IMR-90 (cell line): ENCODE measurements around the gene ENPP6. TPM values are rescaled to one million over a fixed set of nuclear protein-coding genes. Genes with fewer than 3 reads are reported as not detected.

Source experiments
- ATAC-seq: fragments of 200-7000 bp; cut with Tn5 transposase; 2 replicates; pipeline ENCODE4 v1.9.1; 2020; ENCODE audit warnings: low read depth, mild to moderate bottlenecking, moderate library complexity
- BruUV-seq: library from RNA; stranded (reverse); fragments of 400-500 nt; replicated peaks from 2 replicates; lab custom pipeline; 2021; lab: Mats Ljungman, UMichigan
- CTCF ChIA-PET: fragments of 300-600 bp; formaldehyde crosslinking; extraction: SDS; loops from one replicate; lab custom pipeline; 2021; ENCODE audit warnings: antibody characterized with exemption; lab: Yijun Ruan, JAX
- POLR2A ChIA-PET: fragments of 300-600 bp; sonication (Branson Sonifier 250); formaldehyde crosslinking; loops from one replicate; lab custom pipeline; 2022; ENCODE audit warnings: antibody characterized with exemption; ENCODE audit not compliant: unreplicated experiment; lab: Charles Lee
- DNase-seq: peaks from one replicate; pipeline ENCODE4 v3.0.0; 2013
- H2AFZ ChIP-seq: replicated peaks from 2 replicates; pipeline ENCODE3; 2013; ENCODE audit warnings: low read length, mild to moderate bottlenecking; ENCODE audit not compliant: poor library complexity
- H2AK5ac ChIP-seq: 2 replicates; pipeline ENCODE4 v1.6.1; 2013; ENCODE audit warnings: low read depth, low read length, inconsistent platforms
- H2AK9ac ChIP-seq: replicated peaks from 2 replicates; pipeline ENCODE3; 2013; ENCODE audit warnings: mild to moderate bottlenecking, low read depth, low read length, moderate library complexity; ENCODE audit not compliant: poor library complexity
- H2BK120ac ChIP-seq: 2 replicates; pipeline ENCODE4 v1.6.1; 2013; ENCODE audit warnings: low read depth, low read length, inconsistent platforms
- H2BK15ac ChIP-seq: 3 replicates; pipeline ENCODE4 v1.6.1; 2013; ENCODE audit warnings: low read depth, low read length, inconsistent platforms
- H2BK20ac ChIP-seq: 2 replicates; pipeline ENCODE4 v1.6.1; 2013; ENCODE audit warnings: low read depth, mild to moderate bottlenecking, inconsistent platforms, low read length, moderate library complexity
- H2BK5ac ChIP-seq: 2 replicates; pipeline ENCODE4 v1.6.1; 2013; ENCODE audit warnings: mild to moderate bottlenecking, low read depth, low read length, inconsistent platforms; ENCODE audit not compliant: poor library complexity, severe bottlenecking
- H3K14ac ChIP-seq: replicated peaks from 2 replicates; pipeline ENCODE4 v1.6.1; 2013; ENCODE audit warnings: low read depth, low read length, inconsistent platforms
- H3K18ac ChIP-seq: 2 replicates; pipeline ENCODE4 v1.6.1; 2013; ENCODE audit warnings: low read depth, low read length, control low read depth
- H3K23ac ChIP-seq: 2 replicates; pipeline ENCODE4 v1.6.1; 2013; ENCODE audit warnings: low read depth, low read length, inconsistent platforms
- H3K27ac ChIP-seq: 2 replicates; pipeline ENCODE4 v1.5.1; 2013; ENCODE audit warnings: mild to moderate bottlenecking, control low read depth, low read length; ENCODE audit not compliant: insufficient read depth
- H3K27me3 ChIP-seq: 2 replicates; pipeline ENCODE4 v1.6.1; 2013; ENCODE audit warnings: low read length; ENCODE audit not compliant: control insufficient read depth, insufficient read depth
- H3K36me3 ChIP-seq: 2 replicates; pipeline ENCODE4 v1.6.1; 2013; ENCODE audit warnings: low read length, mixed read lengths; ENCODE audit not compliant: control insufficient read depth, insufficient read depth
- H3K4ac ChIP-seq: 2 replicates; pipeline ENCODE4 v1.6.1; 2013; ENCODE audit warnings: low read depth, low read length, inconsistent platforms
- H3K4me1 ChIP-seq: 2 replicates; pipeline ENCODE4 v1.6.1; 2013; ENCODE audit warnings: low read length, mixed read lengths; ENCODE audit not compliant: control insufficient read depth, insufficient read depth
- H3K4me2 ChIP-seq: 2 replicates; pipeline ENCODE4 v1.6.1; 2013; ENCODE audit warnings: low read depth, mild to moderate bottlenecking, control low read depth, low read length, moderate library complexity
- H3K4me3 ChIP-seq: 2 replicates; pipeline ENCODE4 v1.5.1; 2013; ENCODE audit warnings: low read depth, mild to moderate bottlenecking, control low read depth, low read length, moderate library complexity; ENCODE audit not compliant: insufficient read depth
- H3K56ac ChIP-seq: 2 replicates; pipeline ENCODE4 v1.6.1; 2013; ENCODE audit warnings: low read length, inconsistent platforms; ENCODE audit not compliant: insufficient read depth; ENCODE audit errors: extremely low read depth
- H3K79me1 ChIP-seq, 2 experiments: 2 replicates each; pipeline ENCODE4 v1.6.1; 2013; ENCODE audit warnings: low read length in 2 of 2, inconsistent platforms in 1 of 2, low read depth in 1 of 2
- H3K9ac ChIP-seq: 2 replicates; pipeline ENCODE4 v1.6.1; 2013; ENCODE audit warnings: low read depth, low read length, control low read depth
- H3K9me1 ChIP-seq: 2 replicates; pipeline ENCODE4 v1.6.1; 2013; ENCODE audit warnings: low read length, inconsistent platforms; ENCODE audit not compliant: insufficient read depth
- H3K9me3 ChIP-seq: 2 replicates; pipeline ENCODE4 v1.6.1; 2013; ENCODE audit warnings: low read length; ENCODE audit not compliant: control insufficient read depth, insufficient read depth
- H4K20me1 ChIP-seq: 2 replicates; pipeline ENCODE4 v1.6.1; 2013; ENCODE audit warnings: low read length, inconsistent platforms; ENCODE audit not compliant: insufficient read depth
- H4K5ac ChIP-seq: 2 replicates; pipeline ENCODE4 v1.6.1; 2013; ENCODE audit warnings: mild to moderate bottlenecking, low read depth, low read length, control low read depth
- H4K8ac ChIP-seq, 2 experiments: 2 replicates each; pipeline ENCODE4 v1.6.1; 2013; ENCODE audit warnings: low read depth in 2 of 2, low read length in 2 of 2, control low read depth in 1 of 2, inconsistent platforms in 1 of 2
- H4K91ac ChIP-seq: 2 replicates; pipeline ENCODE4 v1.6.1; 2013; ENCODE audit warnings: low read depth, low read length, inconsistent platforms; ENCODE audit not compliant: insufficient read depth
- NFE2L2 ChIP-seq: fragments of 150-350 bp; IDR thresholded peaks from 2 replicates; pipeline ENCODE4 v1.6.1; 2016; ENCODE audit warnings: low read depth, mild to moderate bottlenecking, low read length
- WGBS, 2 experiments: methylation state at CpG; one replicate each; pipeline versions ENCODE4 v1.1.5 to v1.1.7; 2013; ENCODE audit warnings: missing lambda C conversion rate in 2 of 2; ENCODE audit not compliant: insufficient read length in 1 of 2; ENCODE audit errors: extremely low coverage in 2 of 2; 5-methylcytosine and 5-hydroxymethylcytosine counted together
- dilution Hi-C: fragments of 300-500 bp; cut with HindIII; formaldehyde crosslinking; loops from one replicate; pipeline ENCODE4 v1.14.3; 2018; ENCODE audit warnings: low sequenced_read_pairs; ENCODE audit not compliant: unreplicated experiment
- in situ Hi-C: fragments of 300-500 bp; cut with MboI; formaldehyde crosslinking; loops from 3 replicates; pipeline ENCODE4 v1.14.3; 2019; ENCODE audit warnings: low sequenced_read_pairs, inconsistent platforms, mixed read lengths
- intact Hi-C: fragments of 100-400 bp; cut with micrococcal nuclease; formaldehyde crosslinking; loops from 2 replicates; pipeline ENCODE4 v1.10.0; 2022
- polyA plus RNA-seq, 3 experiments: library from polyadenylated mRNA; depleted of rRNA; stranded (reverse); fragments of >200 nt; gene quantifications; 2 replicates each; pipeline ENCODE4 v1.2.3, GENCODE V29; 2012; ENCODE audit warnings: low replicate concordance in 1 of 3
- total RNA-seq: library from RNA; depleted of rRNA; stranded (reverse); fragments of >200 nt; gene quantifications from 2 replicates; pipeline ENCODE4 v1.2.3, GENCODE V29; 2012

The ENPP6 gene
- total and polyA plus RNA-seq, 2 of the 4 experiments (the other 2 are of a cell fraction), result not detected

GRCh38 chr4:184090571-184090970, 127.1 kb downstream of the ENPP6 start:
- H3K56ac ChIP-seq, result no peak overlapping the region
- POLR2A ChIA-PET, result no interaction called here
- no peak overlapping the region for H3K4me3 ChIP-seq
- no peaks in the 10 kb centered on the region; the same call in 1 of the 2 replicates for H3K27me3 ChIP-seq
- dilution Hi-C loops (no loop called here), in situ Hi-C loops (no loop called here), intact Hi-C loops (no loop called here)
- H3K4me2 ChIP-seq, result no peak overlapping the region
- H3K9me3 ChIP-seq, result no peaks in the 10 kb centered on the region
- H3K79me1 ChIP-seq, result no peaks in the 10 kb centered on the region
- no peak overlapping the region for H3K9ac ChIP-seq
- no peak for TF ChIP-seq NFE2L2
- WGBS, 2 experiments, result no CpG with 5 or more reads among the region's 3 CpGs
- no peak overlapping the region for H2BK15ac ChIP-seq
- no peak overlapping the region for H3K14ac ChIP-seq
- no peak overlapping the region for H2AFZ ChIP-seq
- H3K4ac ChIP-seq, result no peak overlapping the region
- no peak overlapping the region for H2BK20ac ChIP-seq
- no peak overlapping the region for H4K5ac ChIP-seq
- no peaks in the 10 kb centered on the region for H4K20me1 ChIP-seq
- no peak for DNase-seq
- CTCF ChIA-PET, result no interaction called here
- H2AK5ac ChIP-seq, result no peak overlapping the region
- H3K18ac ChIP-seq, result no peak overlapping the region
- BruUV-seq, result no TSS peak
- peaks cover 4% of the 10 kb centered on the region; the same call in 1 of the 2 replicates for H3K4me1 ChIP-seq
- H2AK9ac ChIP-seq, result no peak overlapping the region
- H2BK5ac ChIP-seq, result no peak overlapping the region
- H2BK120ac ChIP-seq, result no peak overlapping the region
- H3K9me1 ChIP-seq, result no peaks in the 10 kb centered on the region
- no peak overlapping the region for H3K23ac ChIP-seq
- H3K27ac ChIP-seq, result no peak overlapping the region
- H4K91ac ChIP-seq, result no peak overlapping the region
- no peak for ATAC-seq
- H4K8ac ChIP-seq, result no peak overlapping the region
- H3K36me3 ChIP-seq, result no peaks in the 10 kb centered on the region
